Skeletal muscle tissue (tissue), 4 donors: ENCODE data around the gene SZRD1. TPM values are rescaled to one million over a fixed set of nuclear protein-coding genes. Genes with fewer than 3 reads are reported as not detected.

Source experiments
- H3K27ac ChIP-seq: one replicate; pipeline ENCODE4 v1.7.0; 2013; ENCODE audit warnings: mild to moderate bottlenecking, low read depth, low read length, inconsistent platforms
- H3K27me3 ChIP-seq, 3 donors: one replicate each; pipeline ENCODE4 v1.7.0; 2013; ENCODE audit warnings: low read length in 3 of 3; ENCODE audit not compliant: control insufficient read depth in 3 of 3, insufficient read depth in 3 of 3
- H3K36me3 ChIP-seq, 3 donors: one replicate each; pipeline ENCODE4 v1.7.0; 2013; ENCODE audit warnings: low read length in 3 of 3; ENCODE audit not compliant: control insufficient read depth in 3 of 3, insufficient read depth in 3 of 3
- H3K4me1 ChIP-seq, 3 donors: one replicate each; pipeline ENCODE4 v1.7.0; 2013; ENCODE audit warnings: low read length in 3 of 3, mild to moderate bottlenecking in 3 of 3; ENCODE audit not compliant: control insufficient read depth in 3 of 3, insufficient read depth in 3 of 3
- H3K4me3 ChIP-seq, 3 donors: one replicate each; pipeline ENCODE4 v1.7.0; 2013; ENCODE audit warnings: low read length in 3 of 3
- H3K9ac ChIP-seq, 3 donors: one replicate each; pipeline ENCODE4 v1.7.0; 2013; ENCODE audit warnings: low read length in 3 of 3, mild to moderate bottlenecking in 3 of 3, moderate library complexity in 2 of 3, low read depth in 1 of 3
- H3K9me3 ChIP-seq, 3 donors: one replicate each; pipeline ENCODE4 v1.7.0; 2013; ENCODE audit warnings: low read length in 3 of 3; ENCODE audit not compliant: control insufficient read depth in 3 of 3
- total RNA-seq: library from RNA; depleted of rRNA; stranded (reverse); fragments of >200 nt; gene quantifications from one replicate; pipeline ENCODE4 v1.2.3, GENCODE V29; 2014
- donor health status: Osteomylitis.

SZRD1 gene
- total RNA-seq, 1 donor from 2014 or later: 13.0 TPM

DNA sequence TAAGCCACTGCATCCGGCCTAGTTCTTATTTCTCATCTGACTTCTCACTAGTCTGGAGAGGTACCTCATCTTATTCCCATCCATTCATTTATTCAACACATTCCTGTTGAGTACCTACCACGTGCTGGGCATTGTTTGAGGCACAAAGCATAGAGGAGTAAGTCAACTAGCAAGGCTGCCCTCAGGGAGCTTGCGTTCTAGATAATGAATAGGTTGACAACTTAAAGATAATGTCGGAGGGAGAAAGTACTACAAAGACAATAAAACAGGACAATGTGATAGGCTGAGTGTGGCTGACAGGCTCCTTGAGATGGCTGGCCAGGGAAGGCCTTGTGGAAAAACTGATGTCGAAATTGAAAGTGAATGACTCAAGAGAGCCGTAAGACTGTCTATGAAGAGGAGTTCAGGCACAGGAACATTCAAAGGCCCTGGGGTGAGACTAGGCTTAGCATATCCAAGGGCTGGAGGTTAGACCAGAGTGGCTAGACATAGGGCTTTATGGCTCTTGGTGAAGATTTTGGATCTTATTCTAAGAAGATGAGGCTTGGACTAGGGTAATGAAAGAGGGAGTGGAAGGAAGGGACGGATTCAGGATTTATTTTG, 51.9 kb downstream of the SZRD1 start:
- Histone ChIP-seq H3K4me1 (no peaks in the 10 kb centered on the region), H3K36me3 (no peaks in the 10 kb centered on the region), H3K27ac (no peak overlapping the region), H3K9ac (no peak overlapping the region), H3K9me3 (no peaks in the 10 kb centered on the region), H3K27me3 (peaks cover 0 to 4% (median 3%) of the 10 kb centered on the region in 3 donors), H3K4me3 (no peak overlapping the region)

DNA sequence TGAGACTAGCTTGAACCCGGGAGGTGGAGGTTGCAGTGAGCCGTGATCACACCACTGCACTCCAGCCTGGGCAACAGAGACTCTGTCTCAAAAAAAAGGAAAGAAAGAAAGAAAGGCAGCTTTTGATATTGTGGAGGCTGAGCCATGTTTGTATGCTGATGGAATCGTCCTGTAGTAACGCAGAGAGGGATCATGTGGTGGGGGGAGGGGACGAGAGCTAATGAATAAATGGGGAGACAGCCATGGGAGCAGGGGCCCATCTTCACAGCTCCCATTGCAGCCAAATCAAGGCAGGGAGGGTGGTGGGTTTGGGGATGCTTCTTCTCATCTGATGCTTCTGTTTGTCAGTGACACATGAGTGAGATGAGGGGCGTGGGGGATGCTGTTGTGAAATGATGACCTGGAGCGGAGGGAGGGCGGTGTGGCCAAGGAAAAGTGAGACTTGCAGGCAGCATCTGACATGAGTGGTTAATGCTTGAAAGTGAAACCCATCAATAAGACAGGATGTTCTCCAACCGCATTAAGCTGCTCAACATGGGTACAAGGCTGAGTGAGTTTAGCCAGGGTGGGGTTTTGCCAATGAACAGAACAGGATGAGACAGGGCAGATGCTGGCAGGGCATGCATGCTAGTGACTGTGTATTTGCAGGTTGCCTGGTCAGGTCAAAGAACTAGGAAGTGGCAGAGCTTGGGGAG, 53.5 kb downstream of the SZRD1 start:
- H3K27me3 ChIP-seq: peaks cover 0 to 4% (median 3%) of the 10 kb centered on the region in 3 donors
- no peak overlapping the region for H3K9ac ChIP-seq
- H3K9me3 ChIP-seq: no peaks in the 10 kb centered on the region
- no peaks in the 10 kb centered on the region for H3K4me1 ChIP-seq
- H3K4me3 ChIP-seq: no peak overlapping the region
- no peaks in the 10 kb centered on the region for H3K36me3 ChIP-seq
- H3K27ac ChIP-seq: no peak overlapping the region

DNA sequence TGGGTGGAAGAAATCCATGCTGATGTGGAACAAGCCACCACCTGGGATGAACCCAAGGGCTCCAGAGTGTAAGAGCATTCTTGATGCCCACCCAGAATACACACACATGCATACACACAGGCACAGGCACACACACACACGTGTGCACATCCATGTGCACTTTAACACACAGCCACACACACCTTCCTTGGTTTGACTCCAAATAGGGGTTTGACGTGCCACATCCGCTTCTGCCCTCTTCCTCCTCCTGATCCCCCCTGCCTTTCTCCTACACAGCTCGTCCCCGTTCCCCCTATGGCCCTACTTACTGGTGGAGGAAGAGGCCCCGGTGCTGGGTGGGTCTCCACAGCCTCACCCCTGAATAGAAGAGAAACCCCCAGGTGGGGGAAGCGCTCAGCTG, 54.2 kb downstream of the SZRD1 start:
- no peak overlapping the region for H3K4me3 ChIP-seq
- H3K9ac ChIP-seq: no peak overlapping the region
- H3K4me1 ChIP-seq: no peaks in the 10 kb centered on the region
- peaks cover 0 to 4% (median 3%) of the 10 kb centered on the region in 3 donors for H3K27me3 ChIP-seq
- no peaks in the 10 kb centered on the region for H3K36me3 ChIP-seq
- H3K9me3 ChIP-seq: no peaks in the 10 kb centered on the region
- H3K27ac ChIP-seq: no peak overlapping the region

DNA sequence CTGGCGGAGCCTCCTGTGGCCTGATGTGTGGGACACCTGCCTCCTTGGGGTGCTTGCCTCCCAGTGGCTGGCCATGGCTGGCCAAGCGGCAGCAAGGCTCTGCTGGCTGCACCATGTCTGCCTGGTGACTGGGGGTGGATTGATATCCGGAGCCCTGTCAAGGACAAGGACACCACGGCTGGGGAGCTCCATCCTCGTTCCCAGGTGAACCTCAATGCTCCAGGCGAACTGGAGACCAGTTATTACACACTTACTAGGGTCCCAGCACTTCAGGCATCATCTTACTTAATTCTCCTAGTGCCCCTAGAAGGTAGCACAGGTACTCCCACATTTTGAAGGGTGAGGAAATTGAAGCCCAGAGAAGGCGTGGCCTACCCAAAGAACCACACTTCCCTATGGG, 55.0 kb downstream of the SZRD1 start:
- Histone ChIP-seq H3K9me3 (no peaks in the 10 kb centered on the region), H3K4me1 (no peaks in the 10 kb centered on the region), H3K36me3 (no peaks in the 10 kb centered on the region), H3K9ac (no peak overlapping the region), H3K27me3 (peaks cover 0 to 4% (median 3%) of the 10 kb centered on the region in 3 donors), H3K27ac (no peak overlapping the region), H3K4me3 (no peak overlapping the region)

DNA sequence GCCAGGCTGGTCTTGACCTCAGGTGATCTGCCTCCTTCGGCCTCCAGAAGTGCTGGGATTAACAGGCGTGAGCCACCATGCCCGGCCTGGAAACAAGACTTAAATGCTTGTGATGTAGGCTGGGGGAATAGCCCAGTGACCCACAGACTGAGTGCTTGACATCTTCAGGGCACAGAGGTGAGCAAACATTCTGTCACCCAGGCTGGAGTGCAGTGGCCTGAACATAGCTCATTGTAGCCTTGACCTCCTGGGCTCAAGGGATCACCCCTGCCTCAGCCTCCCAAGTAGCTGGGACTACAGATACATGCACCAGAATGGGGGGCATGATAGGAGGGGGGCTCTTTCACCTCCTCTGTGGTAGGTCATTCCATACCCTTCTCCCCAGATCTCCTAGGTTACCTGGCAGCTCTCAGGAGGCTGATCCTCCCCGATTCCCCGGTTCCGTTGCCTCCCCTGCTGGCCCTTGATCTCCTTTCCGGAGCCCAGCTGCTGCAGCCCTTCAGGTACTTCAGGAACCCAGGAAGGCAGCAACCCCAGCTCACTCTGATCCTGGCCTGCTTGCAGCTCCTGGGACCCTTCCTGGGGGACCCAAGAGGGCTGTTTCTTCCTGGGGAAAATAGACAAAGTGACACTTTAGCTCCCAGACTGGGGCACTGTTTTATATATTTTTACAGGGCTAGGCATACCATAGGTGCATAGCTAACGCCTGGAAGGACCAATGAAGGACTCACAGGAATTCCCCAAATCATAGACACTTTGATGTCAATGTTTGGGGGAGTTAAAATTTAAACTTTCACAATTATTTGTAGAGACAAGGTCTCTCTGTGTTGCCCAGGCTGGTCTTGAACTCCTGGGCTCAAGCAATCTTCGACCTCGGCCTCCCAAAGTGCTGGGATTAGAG, 58.3 kb downstream of the SZRD1 start:
- no peak overlapping the region for H3K4me3 ChIP-seq
- no peaks in the 10 kb centered on the region for H3K4me1 ChIP-seq
- peak overlapping the region in 1 of 3 donors; percentile 2 for H3K9ac ChIP-seq
- H3K27ac ChIP-seq: no peak overlapping the region
- no peaks in the 10 kb centered on the region for H3K9me3 ChIP-seq
- H3K27me3 ChIP-seq: peaks cover 0 to 4% (median 3%) of the 10 kb centered on the region in 3 donors
- H3K36me3 ChIP-seq: no peaks in the 10 kb centered on the region

DNA sequence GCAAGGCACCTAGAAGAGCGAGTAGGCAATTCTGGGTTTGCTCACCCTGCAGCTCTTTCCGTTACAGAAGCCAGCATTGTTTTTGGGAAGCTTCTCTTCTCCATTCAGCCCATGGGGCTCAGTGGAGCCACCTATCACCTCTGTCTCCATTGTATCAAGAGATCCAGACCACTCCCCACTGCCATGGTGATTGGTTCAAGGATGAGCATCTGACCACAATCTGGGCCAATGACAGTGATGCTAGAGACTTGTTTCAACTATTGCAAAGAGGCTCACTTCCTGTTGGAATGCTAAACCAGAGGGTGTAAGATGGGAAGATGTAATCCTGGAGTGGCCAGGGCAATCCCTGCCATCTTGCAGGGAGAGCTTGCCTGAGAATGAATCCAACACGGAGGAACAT, 63.6 kb downstream of the SZRD1 start:
- Histone ChIP-seq H3K27me3 (no peaks in the 10 kb centered on the region), H3K27ac (no peak overlapping the region), H3K36me3 (no peaks in the 10 kb centered on the region), H3K9me3 (no peaks in the 10 kb centered on the region), H3K4me1 (no peaks in the 10 kb centered on the region), H3K4me3 (no peak overlapping the region), H3K9ac (no peak overlapping the region)

DNA sequence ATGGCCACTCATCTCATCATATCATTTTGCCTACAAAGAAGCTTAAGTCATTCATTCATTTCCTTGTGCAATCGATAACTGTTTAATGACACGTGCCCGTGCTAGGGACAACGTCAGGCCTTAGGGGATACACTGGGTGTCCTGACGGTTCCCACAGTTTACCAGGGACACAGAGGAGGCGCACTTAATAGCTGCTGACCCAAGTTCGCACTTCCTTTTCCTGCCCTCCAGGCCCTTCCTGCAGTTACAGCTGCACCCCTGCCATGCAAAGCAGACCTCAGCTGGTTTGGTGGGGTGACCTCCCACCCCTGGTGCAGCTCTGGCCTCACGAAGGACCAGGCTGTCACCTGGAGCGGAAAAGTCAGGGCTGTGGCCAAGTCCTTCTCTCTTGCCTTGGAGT, 66.0 kb downstream of the SZRD1 start:
- Histone ChIP-seq H3K9ac (no peak overlapping the region), H3K27me3 (no peaks in the 10 kb centered on the region), H3K4me1 (no peaks in the 10 kb centered on the region), H3K27ac (no peak overlapping the region), H3K36me3 (no peaks in the 10 kb centered on the region), H3K9me3 (no peaks in the 10 kb centered on the region), H3K4me3 (no peak overlapping the region)

DNA sequence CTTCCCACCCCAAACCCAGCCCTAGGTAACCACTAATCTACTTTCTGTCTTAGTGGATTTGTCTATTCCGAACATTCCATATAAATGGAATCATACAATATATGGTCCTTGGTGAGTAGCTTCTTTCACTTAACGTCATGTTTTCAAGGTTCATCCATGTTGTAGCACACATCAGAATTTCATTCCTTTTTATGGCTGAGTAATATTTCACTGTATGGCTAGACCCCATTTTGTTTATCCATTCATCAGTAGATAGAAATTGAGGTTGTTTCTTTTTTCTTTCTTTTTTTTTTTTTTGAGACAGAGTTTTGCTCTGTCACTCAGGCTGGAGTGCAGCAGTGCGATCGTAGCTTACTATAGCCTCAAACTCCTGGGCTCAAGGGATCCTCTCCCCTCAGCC, 67.0 kb downstream of the SZRD1 start:
- Histone ChIP-seq H3K9ac (no peak overlapping the region), H3K9me3 (no peaks in the 10 kb centered on the region), H3K27me3 (no peaks in the 10 kb centered on the region), H3K27ac (no peak overlapping the region), H3K36me3 (no peaks in the 10 kb centered on the region), H3K4me3 (no peak overlapping the region), H3K4me1 (no peaks in the 10 kb centered on the region)

DNA sequence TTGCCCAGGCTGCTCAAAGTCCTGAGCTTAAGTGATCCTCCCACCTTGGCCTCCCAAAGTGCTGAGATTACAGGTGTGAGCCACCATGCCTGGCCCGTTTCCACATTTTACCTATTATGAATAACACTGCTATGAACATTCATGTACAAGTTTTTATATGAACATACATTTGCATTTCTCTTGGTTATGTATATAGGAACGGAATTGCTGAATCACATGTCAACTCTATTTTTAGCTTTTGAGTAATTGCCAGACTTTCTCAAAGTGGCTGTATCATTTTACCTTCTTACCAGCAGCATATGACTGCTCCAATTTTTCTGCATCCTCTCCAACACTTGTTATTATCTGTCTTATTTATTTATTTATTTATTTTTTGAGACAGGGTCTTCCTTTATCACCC, 67.5 kb downstream of the SZRD1 start:
- Histone ChIP-seq H3K4me1 (no peaks in the 10 kb centered on the region), H3K27me3 (no peaks in the 10 kb centered on the region), H3K9me3 (no peaks in the 10 kb centered on the region), H3K4me3 (no peak overlapping the region), H3K9ac (no peak overlapping the region), H3K36me3 (no peaks in the 10 kb centered on the region), H3K27ac (no peak overlapping the region)

DNA sequence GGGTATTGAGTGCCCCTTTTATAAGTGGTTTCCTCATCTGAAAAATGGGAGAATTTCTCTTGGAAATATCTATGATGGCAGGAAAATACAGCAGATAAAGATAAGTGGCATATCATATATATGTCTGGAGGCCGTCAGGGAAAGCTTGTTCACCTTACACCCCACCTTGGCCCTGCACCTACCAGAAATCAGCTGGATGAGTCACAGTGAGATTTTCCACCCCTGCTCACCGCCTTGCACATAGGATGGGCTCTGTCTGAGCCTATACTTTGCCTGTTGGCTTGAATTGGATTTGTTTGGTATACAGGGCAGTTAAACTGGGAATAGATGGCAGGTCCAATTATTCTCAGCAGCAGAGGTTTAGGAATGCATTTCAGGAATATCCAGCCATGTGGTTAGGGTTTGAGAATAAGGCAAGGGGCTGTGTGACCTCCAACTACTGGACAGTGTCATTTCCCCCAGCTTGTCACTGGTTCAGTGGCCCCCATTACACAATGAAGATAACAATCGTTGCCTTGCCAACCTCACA, 70.0 kb downstream of the SZRD1 start, which contains the start of gene SPATA21:
Gene SPATA21 (minus strand): TSS at position 479 of the 529 bp plus-strand sequence. CDS start 6,053 bp downstream, outside the sequence.
- Histone ChIP-seq H3K9me3 (no peaks in the 10 kb centered on the region), H3K27me3 (no peaks in the 10 kb centered on the region), H3K36me3 (no peaks in the 10 kb centered on the region), H3K4me1 (peaks cover 8 to 20% (median 10%) of the 10 kb centered on the region in 3 donors), H3K4me3 (no peak within 1 kb of the TSS), H3K27ac (no peak within 1 kb of the TSS), H3K9ac (no peak within 1 kb of the TSS)
